Tibial nerve (tissue), 4 donors: ENCODE results near the gene MCC.

Experiments
- EP300 ChIP-seq, 2 donors: sonication (generic); formaldehyde crosslinking; IDR thresholded peaks; one replicate each; pipeline ENCODE4 v1.6.1; 2017; ENCODE audit warnings: antibody characterized with exemption in 2 of 2, mild to moderate bottlenecking in 1 of 2
- POLR2A ChIP-seq, 2 donors: fragments of 450-650 bp; IDR thresholded peaks; one replicate each; pipeline ENCODE4 v1.6.1; 2017; ENCODE audit warnings: antibody characterized with exemption in 2 of 2, mild to moderate bottlenecking in 2 of 2, moderate library complexity in 2 of 2
- TF ChIP-seq, protein P1 (sequence below), 5 experiments: fragments of 200-600 bp in 3 of 5; fragments of 450-650 bp in 2 of 5; sonication (generic) in 3 of 5; IDR thresholded peaks; one replicate each; pipeline ENCODE4 v1.5.1; 2016 to 2019; ENCODE audit warnings: antibody characterized with exemption in 5 of 5, mild to moderate bottlenecking in 3 of 5, moderate library complexity in 2 of 5

DNA sequence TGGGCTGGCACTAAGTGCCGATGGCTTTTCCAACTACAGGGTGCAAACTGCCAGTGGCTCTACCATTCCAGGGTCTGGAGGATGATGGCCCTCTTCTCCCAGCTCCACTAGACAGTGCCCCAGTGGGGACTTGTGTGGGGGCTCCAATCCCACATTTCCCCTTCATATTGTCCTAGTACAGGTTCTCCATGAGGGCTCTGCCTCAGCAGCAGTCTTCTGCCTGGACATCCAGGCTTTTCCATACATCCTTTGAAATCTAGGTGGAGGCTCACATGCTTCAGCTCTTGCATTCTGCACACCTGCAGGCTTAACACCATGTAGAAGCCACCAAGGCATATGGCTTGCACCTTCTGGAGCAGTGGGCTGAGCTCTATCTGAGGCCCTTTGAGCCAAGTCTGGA lies 123.8 kb downstream of the MCC start:
- TF ChIP-seq EP300 (IDR thresholded peaks at IDR 0.05) (no peak), POLR2A (IDR thresholded peaks at IDR 0.05) (no peak)
- TF ChIP-seq, protein P1, sequence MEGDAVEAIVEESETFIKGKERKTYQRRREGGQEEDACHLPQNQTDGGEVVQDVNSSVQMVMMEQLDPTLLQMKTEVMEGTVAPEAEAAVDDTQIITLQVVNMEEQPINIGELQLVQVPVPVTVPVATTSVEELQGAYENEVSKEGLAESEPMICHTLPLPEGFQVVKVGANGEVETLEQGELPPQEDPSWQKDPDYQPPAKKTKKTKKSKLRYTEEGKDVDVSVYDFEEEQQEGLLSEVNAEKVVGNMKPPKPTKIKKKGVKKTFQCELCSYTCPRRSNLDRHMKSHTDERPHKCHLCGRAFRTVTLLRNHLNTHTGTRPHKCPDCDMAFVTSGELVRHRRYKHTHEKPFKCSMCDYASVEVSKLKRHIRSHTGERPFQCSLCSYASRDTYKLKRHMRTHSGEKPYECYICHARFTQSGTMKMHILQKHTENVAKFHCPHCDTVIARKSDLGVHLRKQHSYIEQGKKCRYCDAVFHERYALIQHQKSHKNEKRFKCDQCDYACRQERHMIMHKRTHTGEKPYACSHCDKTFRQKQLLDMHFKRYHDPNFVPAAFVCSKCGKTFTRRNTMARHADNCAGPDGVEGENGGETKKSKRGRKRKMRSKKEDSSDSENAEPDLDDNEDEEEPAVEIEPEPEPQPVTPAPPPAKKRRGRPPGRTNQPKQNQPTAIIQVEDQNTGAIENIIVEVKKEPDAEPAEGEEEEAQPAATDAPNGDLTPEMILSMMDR (IDR thresholded peaks at IDR 0.05): no peak
